Measurements from ENCODE around the gene PUDP.
"Not testable (repeated sequence)": the region's sequence is repeated elsewhere in the genome, so short reads cannot be mapped to it uniquely, and the experiment has no call there.

Gene PUDP

GRCh38 chrX:7147978-7148854 is at the start of gene PUDP:
TSS of gene PUDP (minus strand) at chrX:7148153. CDS start at chrX:7148113, 40 bp downstream.
- peak; percentile 87 for DNase-seq (ENCODE audit: low spot score)

GRCh38 chrX:7194606-7195005 is 46.7 kb upstream of the PUDP start:
- no peak for DNase-seq (ENCODE audit: low spot score)

- DNase-seq (ENCODE audit: low spot score), result no peak
Measured at GRCh38 chrX:7192871-7193270, 44.9 kb upstream of the PUDP start.

GRCh38 chrX:7191681-7192110 is 43.7 kb upstream of the PUDP start:
- no peak for DNase-seq (ENCODE audit: low spot score)

GRCh38 chrX:7190157-7190556 is 42.2 kb upstream of the PUDP start:
- DNase-seq (ENCODE audit: low spot score), result no peak

GRCh38 chrX:7188672-7189071 is 40.7 kb upstream of the PUDP start:
- no peak for DNase-seq (ENCODE audit: low spot score)

- no peak for DNase-seq (ENCODE audit: low spot score)
Measured at GRCh38 chrX:7184816-7185215, 36.9 kb upstream of the PUDP start.

- no peak for DNase-seq (ENCODE audit: low spot score)
Measured at GRCh38 chrX:7179446-7179845, 31.5 kb upstream of the PUDP start.

GRCh38 chrX:7178859-7179258 is 30.9 kb upstream of the PUDP start:
- not testable (repeated sequence) for DNase-seq (ENCODE audit: low spot score)

GRCh38 chrX:7170898-7171297 is 22.9 kb upstream of the PUDP start:
- no peak for DNase-seq (ENCODE audit: low spot score)

- DNase-seq (ENCODE audit: low spot score), result no peak
Measured at GRCh38 chrX:7169627-7170026, 21.7 kb upstream of the PUDP start.

GRCh38 chrX:7168371-7168770 is 20.4 kb upstream of the PUDP start:
- no peak for DNase-seq (ENCODE audit: low spot score)

GRCh38 chrX:7164174-7164573 is 16.2 kb upstream of the PUDP start:
- no peak for DNase-seq (ENCODE audit: low spot score)

GRCh38 chrX:7163146-7163677 is 15.3 kb upstream of the PUDP start:
- no peak for DNase-seq (ENCODE audit: low spot score)

GRCh38 chrX:7159149-7159861 is 11.4 kb upstream of the PUDP start:
- no peak for DNase-seq (ENCODE audit: low spot score)

GRCh38 chrX:7158468-7158990 is 10.6 kb upstream of the PUDP start:
- DNase-seq (ENCODE audit: low spot score), result no peak

GRCh38 chrX:7156879-7157278 is 8.9 kb upstream of the PUDP start:
- DNase-seq (ENCODE audit: low spot score), result no peak

- DNase-seq (ENCODE audit: low spot score), result no peak
Measured at GRCh38 chrX:7155163-7155562, 7.2 kb upstream of the PUDP start.

GRCh38 chrX:7154041-7154597 is 6.2 kb upstream of the PUDP start:
- no peak for DNase-seq (ENCODE audit: low spot score)

- DNase-seq (ENCODE audit: low spot score), result no peak
Measured at GRCh38 chrX:7153231-7153630, 5.3 kb upstream of the PUDP start.

- no peak for DNase-seq (ENCODE audit: low spot score)
Measured at GRCh38 chrX:7149411-7149810, 1.5 kb upstream of the PUDP start.

- no peak for DNase-seq (ENCODE audit: low spot score)
Measured at GRCh38 chrX:7147413-7147977, 458 bp downstream of the PUDP start, which contains the start of gene STS. TSS of gene STS (plus strand) at chrX:7147712. CDS start at chrX:7253200, 105,488 bp downstream.

Data from ecto neural progenitor cell (in vitro differentiated cells).